Measurements from ENCODE around the gene AJAP1. TPM values are rescaled to one million over a fixed set of nuclear protein-coding genes. Genes with fewer than 3 reads are reported as not detected.

Gene AJAP1
- total and polyA plus RNA-seq, 2 of the 8 experiments (the other 6 are each of a cell fraction or from before 2014, with no cell fraction given) = 1.9 to 6.2 TPM

GRCh38 chr1:4694492-4694891, 40.1 kb downstream of the AJAP1 start:
- no peak for DNase-seq (ENCODE audit: low read depth in 1 of 2, low spot score in 2 of 2)

More at GRCh38 chr1:4694492-4694891, 40.1 kb downstream of the AJAP1 start:
- Histone ChIP-seq H2BK120ac (replicated peaks; ENCODE audit: low read depth, low read length) (no peak overlapping the region), H3K18ac (ENCODE audit: extremely low read depth, low read length) (no peak overlapping the region), H3K23ac (ENCODE audit: insufficient read length) (no peak overlapping the region), H3K27me3 (replicated peaks in 1 of 4; ENCODE audit: control insufficient read depth in 3 of 4, extremely low read depth in 1 of 4, insufficient read depth in 3 of 4, low read length in 3 of 4) (no peaks in the 10 kb centered on the region), H4K20me1 (replicated peaks in 1 of 2; ENCODE audit: control insufficient read depth in 1 of 2, insufficient read depth in 2 of 2, low read length in 2 of 2) (peaks cover 0 to 12% of the 10 kb centered on the region in 2 experiments), H3K4ac (replicated peaks; ENCODE audit: insufficient read length, low read depth, low read length) (no peak overlapping the region), H3K4me3 (ENCODE audit: extremely low read depth in 1 of 4, insufficient read depth in 2 of 4, low read depth in 3 of 4, low read length in 4 of 4) (no peak overlapping the region), H3K4me1 (replicated peaks in 1 of 4; ENCODE audit: control insufficient read depth in 3 of 4, insufficient read depth in 4 of 4, low read length in 3 of 4) (no peaks in the 10 kb centered on the region; a peak in 1 of 7 replicates), H2AFZ (ENCODE audit: low read length) (no peak overlapping the region), H3K4me2 (ENCODE audit: insufficient read depth in 1 of 2, low read depth in 2 of 2, low read length in 2 of 2) (no peak overlapping the region), H3K9me3 (ENCODE audit: insufficient read depth in 2 of 2, low read depth in 1 of 2, low read length in 1 of 2) (no peaks in the 10 kb centered on the region), H3K56ac (replicated peaks; ENCODE audit: insufficient read length, low read depth, low read length) (no peak overlapping the region), H2AK5ac (ENCODE audit: low read depth, low read length) (0 out of 2 replicates have a peak overlapping the region, but pooled peaks have one; percentile 53), H3K23me2 (ENCODE audit: low read depth, low read length) (no peaks in the 10 kb centered on the region), H3K36me3 (ENCODE audit: control insufficient read depth in 2 of 4, insufficient read depth in 4 of 4, low read length in 3 of 4) (no peaks in the 10 kb centered on the region), H2BK15ac (ENCODE audit: low read length) (no peak overlapping the region), H4K8ac (ENCODE audit: extremely low read depth, insufficient read depth, low read length) (no peak overlapping the region; the same call in 1 of the 2 replicates), H2BK12ac (ENCODE audit: low read depth, low read length) (no peak overlapping the region), H3K9ac (replicated peaks in 1 of 4; ENCODE audit: extremely low read depth in 1 of 4, low read depth in 3 of 4, low read length in 3 of 4) (no peak overlapping the region), H3K79me1 (ENCODE audit: low read depth, low read length) (peaks cover 6% of the 10 kb centered on the region), H4K5ac (ENCODE audit: insufficient read length, low read depth, low read length) (no peak overlapping the region), H2BK20ac (ENCODE audit: low read length) (no peak overlapping the region), H3K79me2 (ENCODE audit: control insufficient read depth in 1 of 2, insufficient read depth in 2 of 2, low read length in 2 of 2) (no peaks in the 10 kb centered on the region), H3K14ac (ENCODE audit: insufficient read length) (no peak overlapping the region), H3K27ac (ENCODE audit: low read depth, low read length) (no peak overlapping the region), H2BK5ac (ENCODE audit: low read depth, low read length) (no peak overlapping the region), H4K91ac (replicated peaks; ENCODE audit: insufficient read length, low read length) (no peak overlapping the region)
- WGBS, 2 experiments (ENCODE audit: extremely low coverage in 1 of 2, insufficient coverage in 1 of 2, insufficient read length in 1 of 2, insufficient replicate concordance in 2 of 2, low coverage in 1 of 2, low lambda C conversion rate in 2 of 2, missing lambda C conversion rate in 1 of 2) = 91% methylated on average over 8 of the region's 9 CpGs; no CpG with 5 or more reads in 1 of the 2 experiments
- ChIA-PET POLR2A (ENCODE audit: partially characterized antibody) (no interaction called here), CTCF (ENCODE audit: partially characterized antibody) (interaction anchor here (0.6 to 1.5 kb wide), 12 partner anchors 9 to 137 kb away, joined by 3 to 6 read pairs (median 3); no protein-coding TSS in a partner anchor)
- no peak for FAIRE-seq
- TF ChIP-seq CTCF (IDR thresholded peaks at IDR 0.05; ENCODE audit: control extremely low read depth in 1 of 3, insufficient read depth in 1 of 3, low read depth in 1 of 3, low read length in 3 of 3) (peak; percentile 21 to 63 (median 49); a peak in 3 of 4 replicates), RAD21 (IDR thresholded peaks at IDR 0.05 in 1 of 2, conservative IDR thresholded peaks at IDR 0.05 in 1 of 2; ENCODE audit: low read depth in 2 of 2, low read length in 2 of 2) (peak in 1 of 2 experiments; percentile 3; a peak in 2 of 4 replicates), TEAD4 (IDR thresholded peaks at IDR 0.05; ENCODE audit: low read depth, low read length) (no peak)

Measured in H1 (cell line).